ENCODE data around the gene UBE4B. TPM values are rescaled to one million over a fixed set of nuclear protein-coding genes. Genes with fewer than 3 reads are reported as not detected.
"Not testable (repeated sequence)": the region's sequence is repeated elsewhere in the genome, so short reads cannot be mapped to it uniquely, and the experiment has no call there.

The UBE4B gene
- total RNA-seq, 1 donor from 2014 or later = 47.1 TPM

DNA sequence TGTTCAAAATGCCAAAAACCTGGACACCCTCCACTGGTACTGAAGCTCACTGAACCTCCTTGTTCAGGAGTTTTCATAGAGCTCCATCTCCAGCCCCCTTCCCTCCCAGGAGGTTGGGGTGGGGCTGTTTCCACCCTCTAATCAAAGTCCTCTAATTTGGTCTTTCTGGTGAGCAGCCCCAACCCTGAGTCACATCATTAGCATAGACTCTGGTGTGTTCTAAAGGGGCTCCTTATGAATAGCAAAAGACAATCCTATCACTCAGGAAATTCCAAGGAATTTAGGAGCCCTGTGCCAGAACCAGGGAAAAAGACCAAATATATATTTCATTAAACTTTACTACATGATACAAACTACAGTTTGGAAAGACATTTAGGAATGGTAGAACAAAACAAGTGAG lies 13.2 kb upstream of the UBE4B start:
- TF ChIP-seq, protein P1, sequence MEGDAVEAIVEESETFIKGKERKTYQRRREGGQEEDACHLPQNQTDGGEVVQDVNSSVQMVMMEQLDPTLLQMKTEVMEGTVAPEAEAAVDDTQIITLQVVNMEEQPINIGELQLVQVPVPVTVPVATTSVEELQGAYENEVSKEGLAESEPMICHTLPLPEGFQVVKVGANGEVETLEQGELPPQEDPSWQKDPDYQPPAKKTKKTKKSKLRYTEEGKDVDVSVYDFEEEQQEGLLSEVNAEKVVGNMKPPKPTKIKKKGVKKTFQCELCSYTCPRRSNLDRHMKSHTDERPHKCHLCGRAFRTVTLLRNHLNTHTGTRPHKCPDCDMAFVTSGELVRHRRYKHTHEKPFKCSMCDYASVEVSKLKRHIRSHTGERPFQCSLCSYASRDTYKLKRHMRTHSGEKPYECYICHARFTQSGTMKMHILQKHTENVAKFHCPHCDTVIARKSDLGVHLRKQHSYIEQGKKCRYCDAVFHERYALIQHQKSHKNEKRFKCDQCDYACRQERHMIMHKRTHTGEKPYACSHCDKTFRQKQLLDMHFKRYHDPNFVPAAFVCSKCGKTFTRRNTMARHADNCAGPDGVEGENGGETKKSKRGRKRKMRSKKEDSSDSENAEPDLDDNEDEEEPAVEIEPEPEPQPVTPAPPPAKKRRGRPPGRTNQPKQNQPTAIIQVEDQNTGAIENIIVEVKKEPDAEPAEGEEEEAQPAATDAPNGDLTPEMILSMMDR (IDR thresholded peaks at IDR 0.05; ENCODE audit: insufficient read depth, low read length, poor library complexity, severe bottlenecking) = no peak
- H3K36me3 ChIP-seq (ENCODE audit: control insufficient read depth, insufficient read depth, low read length) = no peaks in the 10 kb centered on the region
- no peak overlapping the region for H3K4me3 ChIP-seq (ENCODE audit: low read depth, low read length)
- H3K27me3 ChIP-seq (ENCODE audit: control insufficient read depth, insufficient read depth, low read length) = no peaks in the 10 kb centered on the region
- DNase-seq (ENCODE audit: low read depth) = no peak

DNA sequence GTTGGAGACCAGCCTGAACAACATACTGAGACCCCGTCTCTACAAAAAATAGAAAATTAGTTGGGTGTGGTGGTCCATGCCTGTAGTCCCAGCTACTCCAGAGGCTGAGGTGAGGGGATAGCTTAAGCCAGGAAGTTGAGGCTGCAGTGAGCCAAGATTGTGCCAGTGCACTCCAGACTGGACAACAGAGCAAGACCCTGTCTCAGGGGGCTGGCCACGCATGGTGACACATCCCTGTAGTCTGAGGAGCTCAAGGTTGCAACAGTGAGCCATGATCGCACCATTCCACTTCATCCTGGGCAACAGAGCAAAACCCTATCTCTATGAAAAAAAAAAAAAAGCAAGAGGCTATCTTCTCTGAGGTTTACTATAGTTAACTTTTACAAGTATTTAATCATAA lies 12.7 kb upstream of the UBE4B start:
- Histone ChIP-seq H3K27me3 (ENCODE audit: control insufficient read depth, insufficient read depth, low read length) (no peaks in the 10 kb centered on the region), H3K4me3 (ENCODE audit: low read depth, low read length) (no peak overlapping the region), H3K36me3 (ENCODE audit: control insufficient read depth, insufficient read depth, low read length) (no peaks in the 10 kb centered on the region)
- TF ChIP-seq, protein P1 (IDR thresholded peaks at IDR 0.05; ENCODE audit: insufficient read depth, low read length, poor library complexity, severe bottlenecking) = no peak
- no peak for DNase-seq (ENCODE audit: low read depth)

DNA sequence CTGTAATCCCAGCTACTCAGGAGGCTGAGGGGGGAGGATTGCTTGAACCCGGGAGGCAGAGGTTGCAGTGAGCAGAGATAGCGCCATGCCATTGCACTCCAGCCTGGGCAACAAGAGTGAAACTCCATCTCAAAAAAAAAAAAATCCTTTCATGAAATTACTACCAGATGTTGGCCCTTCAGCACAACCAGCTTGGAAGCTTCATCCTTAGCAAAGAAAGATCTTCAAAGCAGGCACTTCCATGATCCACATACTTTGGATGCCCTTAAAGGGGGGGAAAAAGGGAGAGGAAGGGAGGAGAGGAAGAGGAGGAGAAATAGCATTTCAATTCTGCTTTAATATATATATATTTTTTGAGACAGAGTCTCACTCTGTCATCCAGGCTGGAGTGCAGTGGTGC lies 12.1 kb upstream of the UBE4B start:
- H3K4me3 ChIP-seq (ENCODE audit: low read depth, low read length) = not testable (repeated sequence)

DNA sequence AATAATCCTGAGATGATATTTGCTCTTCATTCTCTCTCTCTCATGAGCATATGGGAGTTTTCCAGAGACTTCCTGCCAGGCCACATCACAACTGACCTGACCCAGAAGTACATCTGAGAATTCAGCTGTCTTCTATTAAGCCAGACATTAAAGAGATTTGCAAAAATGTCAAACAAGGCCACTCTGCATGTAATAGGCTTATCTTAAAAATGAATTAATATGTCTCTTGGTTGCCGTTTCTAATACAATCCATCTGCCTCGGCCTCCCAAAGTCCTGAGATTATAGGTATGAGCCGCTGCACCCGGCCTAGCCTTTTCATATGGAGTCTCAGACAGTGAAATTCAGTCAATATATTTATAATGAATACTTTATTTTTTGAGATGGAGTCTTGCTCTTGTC lies 10.8 kb upstream of the UBE4B start:
- not testable (repeated sequence) for H3K36me3 ChIP-seq (ENCODE audit: control insufficient read depth, insufficient read depth, low read length); H3K27me3 ChIP-seq (ENCODE audit: control insufficient read depth, insufficient read depth, low read length)

More for the DNA sequence above, 12.1 kb upstream of the UBE4B start:
- H3K27me3 ChIP-seq (ENCODE audit: control insufficient read depth, insufficient read depth, low read length); H3K36me3 ChIP-seq (ENCODE audit: control insufficient read depth, insufficient read depth, low read length); DNase-seq (ENCODE audit: low read depth): not testable (repeated sequence)

DNA sequence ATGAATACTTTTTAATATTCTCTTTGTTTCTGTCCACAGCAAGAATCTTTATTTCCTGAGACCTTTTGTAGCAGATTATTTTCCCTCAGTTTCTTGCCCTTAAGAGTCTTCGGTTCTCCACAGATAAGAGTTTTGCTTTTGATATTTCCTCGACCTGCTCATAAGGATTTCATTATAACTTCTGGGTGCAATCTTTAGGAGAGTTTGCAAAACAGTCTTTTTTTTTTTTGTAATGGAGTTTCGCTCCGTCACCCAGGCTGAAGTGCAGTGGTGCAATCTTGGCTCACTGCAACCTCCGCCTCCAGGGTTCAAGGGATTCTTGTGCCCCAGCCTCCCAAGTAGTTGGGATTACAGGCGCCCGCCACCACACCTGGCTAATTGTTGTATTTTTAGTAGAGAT lies 10.1 kb upstream of the UBE4B start:
- H3K36me3 ChIP-seq (ENCODE audit: control insufficient read depth, insufficient read depth, low read length) = no peaks in the 10 kb centered on the region
- H3K4me3 ChIP-seq (ENCODE audit: low read depth, low read length) = no peak overlapping the region
- TF ChIP-seq, protein P1 (IDR thresholded peaks at IDR 0.05; ENCODE audit: insufficient read depth, low read length, poor library complexity, severe bottlenecking) = no peak
- DNase-seq (ENCODE audit: low read depth) = no peak
- no peaks in the 10 kb centered on the region for H3K27me3 ChIP-seq (ENCODE audit: control insufficient read depth, insufficient read depth, low read length)

More for the DNA sequence above, 10.8 kb upstream of the UBE4B start:
- H3K4me3 ChIP-seq (ENCODE audit: low read depth, low read length); DNase-seq (ENCODE audit: low read depth): not testable (repeated sequence)

DNA sequence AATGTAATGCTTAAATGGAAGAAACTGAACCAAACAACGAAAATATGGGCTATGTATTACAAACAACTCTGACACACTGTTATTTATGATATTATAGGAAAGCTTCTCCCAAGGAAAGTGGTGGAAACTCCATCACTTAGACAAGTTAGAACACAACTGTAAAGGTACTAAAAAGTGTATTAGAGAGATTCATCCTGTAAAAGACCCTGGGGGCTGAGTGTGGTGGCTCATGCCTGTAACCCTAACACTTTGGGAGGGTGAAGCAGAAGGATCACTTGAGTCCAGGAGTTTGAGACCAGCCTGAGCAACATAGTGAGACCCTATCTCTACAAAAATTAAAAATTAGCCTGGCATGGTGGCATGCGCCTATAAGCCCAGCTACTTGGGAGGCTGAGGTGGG lies 7.4 kb upstream of the UBE4B start:
- no peaks in the 10 kb centered on the region for H3K27me3 ChIP-seq (ENCODE audit: control insufficient read depth, insufficient read depth, low read length)
- H3K4me3 ChIP-seq (ENCODE audit: low read depth, low read length) = no peak overlapping the region

DNA sequence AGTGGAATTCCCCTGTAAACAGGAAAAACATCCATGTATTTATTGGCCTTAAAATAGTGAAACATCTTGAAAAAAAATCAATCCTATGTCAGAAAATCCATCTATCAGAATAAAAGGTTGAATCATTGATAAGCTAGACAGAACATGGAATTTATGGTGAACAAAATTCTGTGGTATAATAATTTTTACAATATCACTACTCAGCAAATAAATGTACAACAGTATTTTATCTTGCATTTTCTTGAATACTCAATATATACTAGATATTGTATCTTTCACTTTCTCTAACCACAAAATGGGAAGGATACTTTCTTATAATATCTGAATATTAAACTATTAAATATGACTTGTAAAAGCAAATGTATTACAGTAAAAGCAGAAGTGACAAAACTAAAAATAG lies 5.7 kb upstream of the UBE4B start:
- Histone ChIP-seq H3K4me3 (ENCODE audit: low read depth, low read length) (no peak overlapping the region), H3K27me3 (ENCODE audit: control insufficient read depth, insufficient read depth, low read length) (no peaks in the 10 kb centered on the region), H3K36me3 (ENCODE audit: control insufficient read depth, insufficient read depth, low read length) (no peaks in the 10 kb centered on the region)
- TF ChIP-seq, protein P1 (IDR thresholded peaks at IDR 0.05; ENCODE audit: insufficient read depth, low read length, poor library complexity, severe bottlenecking) = no peak
- DNase-seq (ENCODE audit: low read depth) = no peak

More for the DNA sequence above, 7.4 kb upstream of the UBE4B start:
- TF ChIP-seq, protein P1 (IDR thresholded peaks at IDR 0.05; ENCODE audit: insufficient read depth, low read length, poor library complexity, severe bottlenecking) = no peak
- no peaks in the 10 kb centered on the region for H3K36me3 ChIP-seq (ENCODE audit: control insufficient read depth, insufficient read depth, low read length)
- no peak for DNase-seq (ENCODE audit: low read depth)

DNA sequence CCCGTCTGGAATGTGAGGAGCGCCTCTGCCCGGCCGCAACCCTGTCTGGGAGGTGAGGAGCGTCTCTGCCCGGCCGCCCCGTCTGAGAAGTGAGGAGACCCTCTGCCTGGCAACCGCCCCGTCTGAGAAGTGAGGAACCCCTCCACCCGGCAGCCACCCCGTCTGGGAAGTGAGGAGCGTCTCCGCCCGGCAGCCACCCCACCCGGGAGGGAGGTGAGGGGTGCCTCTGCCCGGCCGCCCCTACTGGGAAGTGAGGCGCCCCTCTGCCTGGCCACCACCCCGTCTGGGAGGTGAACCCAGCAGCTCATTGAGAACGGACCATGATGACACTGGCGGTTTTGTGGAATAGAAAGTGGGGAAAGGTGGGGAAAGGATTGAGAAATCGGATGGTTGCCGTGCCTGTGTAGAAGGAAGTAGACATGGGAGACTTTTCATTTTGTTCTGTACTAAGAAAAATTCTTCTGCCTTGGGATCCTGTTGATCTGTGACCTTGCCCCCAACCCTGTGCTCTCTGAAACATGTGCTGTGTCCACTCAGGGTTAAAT lies 3.7 kb upstream of the UBE4B start:
- not testable (repeated sequence) for H3K27me3 ChIP-seq (ENCODE audit: control insufficient read depth, insufficient read depth, low read length); H3K4me3 ChIP-seq (ENCODE audit: low read depth, low read length); DNase-seq (ENCODE audit: low read depth); H3K36me3 ChIP-seq (ENCODE audit: control insufficient read depth, insufficient read depth, low read length)
